ENCODE measurements around the gene CITED2.

- TF ChIP-seq YY1 (IDR thresholded peaks at IDR 0.05; ENCODE audit: insufficient read depth, insufficient read length) = no peak
- TF ChIP-seq SUZ12 (IDR thresholded peaks at IDR 0.05; ENCODE audit: extremely low read depth, insufficient read depth, insufficient read length) = no peak
Measured at GRCh38 chr6:139373928-139374356, 506 bp downstream of the CITED2 start.

Measured in NT2/D1 (cell line).